HG03060 (cell line): ENCODE results near the gene SSR3.

Experiments used
- ATAC-seq: cut with Tn5 transposase; IDR thresholded peaks from one replicate; pipeline ENCODE4 v1.9.1; 2021; ENCODE audit warnings: low read depth, moderate number of reproducible peaks; ENCODE audit not compliant: unreplicated experiment

SSR3 gene

GRCh38 chr3:156495816-156496215 is 59.1 kb downstream of the SSR3 start:
- ATAC-seq, result no peak

- ATAC-seq, result no peak
Measured at GRCh38 chr3:156493887-156494286, 61.0 kb downstream of the SSR3 start.

DNA sequence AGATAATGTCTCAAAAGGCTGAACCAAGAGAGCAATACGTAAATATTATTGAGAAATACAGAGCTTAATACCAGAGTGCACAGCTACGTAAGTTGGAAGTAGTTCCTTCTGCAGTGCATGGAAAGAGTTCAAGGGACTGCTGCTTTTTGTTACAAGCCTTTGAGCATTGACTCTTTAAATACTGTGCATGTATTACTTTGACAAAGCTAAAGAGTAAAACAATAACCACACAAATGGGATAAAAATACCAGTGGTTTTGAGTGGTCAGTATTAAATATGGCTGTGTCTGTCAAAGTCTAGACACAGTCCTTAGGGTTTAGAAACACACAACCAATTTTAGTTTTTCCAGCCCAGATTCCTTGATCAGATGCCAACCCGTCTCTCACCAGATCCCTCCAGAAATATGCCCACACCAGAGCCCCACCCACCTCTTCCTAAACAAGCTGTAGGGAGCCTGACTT is 62.1 kb downstream of the SSR3 start:
- ATAC-seq, result no peak

DNA sequence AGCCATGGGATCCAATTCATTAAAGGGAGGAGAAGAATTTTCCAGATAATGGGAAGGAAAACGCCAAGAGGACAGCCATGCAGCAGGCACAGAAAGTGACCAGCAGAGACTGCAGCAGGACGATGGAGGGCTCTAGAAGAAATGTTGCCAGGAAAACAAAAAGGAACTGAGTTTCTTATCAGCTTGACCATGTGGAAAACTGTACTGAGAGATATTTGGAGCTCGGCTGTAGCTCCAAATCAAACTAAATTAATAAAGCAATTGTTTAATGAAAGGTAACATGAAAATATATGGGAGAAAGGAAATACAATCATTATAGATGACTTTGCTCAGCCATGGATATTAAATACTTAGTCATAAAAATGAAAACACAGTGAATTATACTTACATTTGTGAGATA is 63.7 kb downstream of the SSR3 start:
- no peak for ATAC-seq
